Measurements from ENCODE around the gene PLET1. TPM values are rescaled to one million over a fixed set of nuclear protein-coding genes. Genes with fewer than 3 reads are reported as not detected.

The PLET1 gene
- total RNA-seq, 1 experiment from 2014 or later = not detected

GRCh38 chr11:112280268-112281126, 19.8 kb upstream of the PLET1 start:
- ATAC-seq (peak; percentile 87), DNase-seq (ENCODE audit: low read depth, low spot score) (peak; percentile 65)
- Histone ChIP-seq H3K36me3 (ENCODE audit: control insufficient read depth in 1 of 2, insufficient read depth in 2 of 2, low read length in 2 of 2) (no peaks in the 10 kb centered on the region), H3K9me3 (ENCODE audit: control insufficient read depth in 1 of 2, insufficient read depth in 1 of 2, low read depth in 1 of 2, low read length in 2 of 2) (no peaks in the 10 kb centered on the region), H4K20me1 (ENCODE audit: insufficient read depth) (no peaks in the 10 kb centered on the region), H3K4me3 (replicated peaks in 1 of 2; ENCODE audit: low read depth in 1 of 2, low read length in 2 of 2) (no peak overlapping the region), H3K9ac (ENCODE audit: low read length) (no peak overlapping the region), H3K27me3 (ENCODE audit: insufficient read depth, low read length) (no peaks in the 10 kb centered on the region), H3K4me1 (ENCODE audit: control insufficient read depth in 1 of 2, insufficient read depth in 2 of 2, low read length in 2 of 2) (peaks cover 0 to 5% of the 10 kb centered on the region in 2 experiments; a peak in 2 of 4 replicates), H3K79me2 (ENCODE audit: insufficient read depth, low read length) (no peaks in the 10 kb centered on the region), H2AFZ (ENCODE audit: low read depth, low read length, poor library complexity, severe bottlenecking) (peak overlapping the region; percentile 56), H3K27ac (ENCODE audit: low read depth, low read length) (no peak overlapping the region), H3K9me2 (ENCODE audit: insufficient read depth) (no peaks in the 10 kb centered on the region), H3K4me2 (ENCODE audit: low read length) (peak overlapping the region; percentile 56)
- intact Hi-C loops (cut with micrococcal nuclease) = loop anchor here (1.0 to 5.0 kb wide), 4 partner anchors 61 to 348 kb away; partner anchors contain the start of genes SDHD and TIMM8B
- ChIA-PET CTCF (interaction anchor here (0.6 to 6.5 kb wide), 28 partner anchors 8 to 1010 kb away, joined by 3 to 73 read pairs (median 3); partner anchors contain the start of genes PTS, SDHD and TIMM8B), POLR2A (interaction anchor here (1.4 kb wide), 1 partner anchor 1009 kb away, joined by 3 read pairs; no protein-coding TSS in a partner anchor), RAD21 (ENCODE audit: low non-redundant PET in 1 of 2, low total read pairs in 2 of 2, uncharacterized antibody in 2 of 2, unreplicated experiment in 2 of 2) (interaction anchor here (0.7 to 1.9 kb wide), 3 partner anchors 61 to 349 kb away, joined by 3 to 8 read pairs (median 7); no protein-coding TSS in a partner anchor)
- BruUV-seq (replicated peaks) = no TSS peak
- peak; percentile 75 for TF ChIP-seq RAD21 (IDR thresholded peaks at IDR 0.05; ENCODE audit: low read depth)
- TF ChIP-seq CEBPB (IDR thresholded peaks at IDR 0.05; ENCODE audit: low read depth) = no peak
- TF ChIP-seq, protein P1, sequence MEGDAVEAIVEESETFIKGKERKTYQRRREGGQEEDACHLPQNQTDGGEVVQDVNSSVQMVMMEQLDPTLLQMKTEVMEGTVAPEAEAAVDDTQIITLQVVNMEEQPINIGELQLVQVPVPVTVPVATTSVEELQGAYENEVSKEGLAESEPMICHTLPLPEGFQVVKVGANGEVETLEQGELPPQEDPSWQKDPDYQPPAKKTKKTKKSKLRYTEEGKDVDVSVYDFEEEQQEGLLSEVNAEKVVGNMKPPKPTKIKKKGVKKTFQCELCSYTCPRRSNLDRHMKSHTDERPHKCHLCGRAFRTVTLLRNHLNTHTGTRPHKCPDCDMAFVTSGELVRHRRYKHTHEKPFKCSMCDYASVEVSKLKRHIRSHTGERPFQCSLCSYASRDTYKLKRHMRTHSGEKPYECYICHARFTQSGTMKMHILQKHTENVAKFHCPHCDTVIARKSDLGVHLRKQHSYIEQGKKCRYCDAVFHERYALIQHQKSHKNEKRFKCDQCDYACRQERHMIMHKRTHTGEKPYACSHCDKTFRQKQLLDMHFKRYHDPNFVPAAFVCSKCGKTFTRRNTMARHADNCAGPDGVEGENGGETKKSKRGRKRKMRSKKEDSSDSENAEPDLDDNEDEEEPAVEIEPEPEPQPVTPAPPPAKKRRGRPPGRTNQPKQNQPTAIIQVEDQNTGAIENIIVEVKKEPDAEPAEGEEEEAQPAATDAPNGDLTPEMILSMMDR (IDR thresholded peaks at IDR 0.05 in 2 of 3, conservative IDR thresholded peaks at IDR 0.05 in 1 of 3; ENCODE audit: borderline replicate concordance in 1 of 3, insufficient read depth in 1 of 3, low read depth in 2 of 3, low read length in 2 of 3) = peak; percentile 74 to 77 (median 74); a peak in 5 of 6 replicates

GRCh38 chr11:112279901-112280267, 19.2 kb upstream of the PLET1 start:
- peak overlapping the region; percentile 56 for H3K4me2 ChIP-seq (ENCODE audit: low read length)
- H3K79me2 ChIP-seq (ENCODE audit: insufficient read depth, low read length) = no peaks in the 10 kb centered on the region
- no peak for DNase-seq (ENCODE audit: low read depth, low spot score)
- ATAC-seq = peak; percentile 88
- H3K4me1 ChIP-seq (ENCODE audit: control insufficient read depth in 1 of 2, insufficient read depth in 2 of 2, low read length in 2 of 2) = peaks cover 0 to 5% of the 10 kb centered on the region in 2 experiments; a peak in 2 of 4 replicates
- no peak overlapping the region for H2AFZ ChIP-seq (ENCODE audit: low read depth, low read length, poor library complexity, severe bottlenecking)
- CTCF ChIA-PET = interaction anchor here (0.6 to 6.5 kb wide), 26 partner anchors 7 to 1010 kb away, joined by 3 to 73 read pairs (median 3); partner anchors contain the start of genes PTS, SDHD and TIMM8B
- no peaks in the 10 kb centered on the region for H3K36me3 ChIP-seq (ENCODE audit: control insufficient read depth in 1 of 2, insufficient read depth in 2 of 2, low read length in 2 of 2)
- no peak overlapping the region for H3K27ac ChIP-seq (ENCODE audit: low read depth, low read length)
- no peaks in the 10 kb centered on the region for H3K9me3 ChIP-seq (ENCODE audit: control insufficient read depth in 1 of 2, insufficient read depth in 1 of 2, low read depth in 1 of 2, low read length in 2 of 2)
- H3K9me2 ChIP-seq (ENCODE audit: insufficient read depth) = no peaks in the 10 kb centered on the region
- POLR2A ChIA-PET = interaction anchor here (1.4 kb wide), 1 partner anchor 1009 kb away, joined by 3 read pairs; no protein-coding TSS in a partner anchor
- H4K20me1 ChIP-seq (ENCODE audit: insufficient read depth) = no peaks in the 10 kb centered on the region
- H3K9ac ChIP-seq (ENCODE audit: low read length) = no peak overlapping the region
- TF ChIP-seq TCF7L2 (IDR thresholded peaks at IDR 0.05; ENCODE audit: borderline replicate concordance, extremely low read depth, insufficient read depth, insufficient read length) = no peak
- peak; percentile 79 for TF ChIP-seq RAD21 (IDR thresholded peaks at IDR 0.05; ENCODE audit: low read depth)
- TF ChIP-seq, protein P2, sequence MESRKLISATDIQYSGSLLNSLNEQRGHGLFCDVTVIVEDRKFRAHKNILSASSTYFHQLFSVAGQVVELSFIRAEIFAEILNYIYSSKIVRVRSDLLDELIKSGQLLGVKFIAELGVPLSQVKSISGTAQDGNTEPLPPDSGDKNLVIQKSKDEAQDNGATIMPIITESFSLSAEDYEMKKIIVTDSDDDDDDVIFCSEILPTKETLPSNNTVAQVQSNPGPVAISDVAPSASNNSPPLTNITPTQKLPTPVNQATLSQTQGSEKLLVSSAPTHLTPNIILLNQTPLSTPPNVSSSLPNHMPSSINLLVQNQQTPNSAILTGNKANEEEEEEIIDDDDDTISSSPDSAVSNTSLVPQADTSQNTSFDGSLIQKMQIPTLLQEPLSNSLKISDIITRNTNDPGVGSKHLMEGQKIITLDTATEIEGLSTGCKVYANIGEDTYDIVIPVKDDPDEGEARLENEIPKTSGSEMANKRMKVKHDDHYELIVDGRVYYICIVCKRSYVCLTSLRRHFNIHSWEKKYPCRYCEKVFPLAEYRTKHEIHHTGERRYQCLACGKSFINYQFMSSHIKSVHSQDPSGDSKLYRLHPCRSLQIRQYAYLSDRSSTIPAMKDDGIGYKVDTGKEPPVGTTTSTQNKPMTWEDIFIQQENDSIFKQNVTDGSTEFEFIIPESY (IDR thresholded peaks at IDR 0.05; ENCODE audit: extremely low read depth, insufficient replicate concordance, low read length) = no peak
- no peak for TF ChIP-seq CBX3 (IDR thresholded peaks at IDR 0.05; ENCODE audit: low read depth)
- TF ChIP-seq, protein P1 (IDR thresholded peaks at IDR 0.05 in 2 of 3, conservative IDR thresholded peaks at IDR 0.05 in 1 of 3; ENCODE audit: borderline replicate concordance in 1 of 3, insufficient read depth in 1 of 3, low read depth in 2 of 3, low read length in 2 of 3) = peak; percentile 60 to 76 (median 71)
- peak; percentile 75 for TF ChIP-seq EGR1 (IDR thresholded peaks at IDR 0.05; ENCODE audit: low read depth)
- RAD21 ChIA-PET (ENCODE audit: low non-redundant PET in 1 of 2, low total read pairs in 2 of 2, uncharacterized antibody in 2 of 2, unreplicated experiment in 2 of 2) = interaction anchor here in 1 of 2 experiments (1.0 to 1.9 kb wide), 2 partner anchors 60 to 348 kb away, joined by 3 to 7 read pairs; no protein-coding TSS in a partner anchor
- no TSS peak for BruUV-seq (replicated peaks)
- intact Hi-C loops (cut with micrococcal nuclease) = loop anchor here (1.0 to 5.0 kb wide), 4 partner anchors 61 to 348 kb away; partner anchors contain the start of genes SDHD and TIMM8B
- H3K27me3 ChIP-seq (ENCODE audit: insufficient read depth, low read length) = no peaks in the 10 kb centered on the region
- H3K4me3 ChIP-seq (replicated peaks in 1 of 2; ENCODE audit: low read depth in 1 of 2, low read length in 2 of 2) = no peak overlapping the region

Measured in HCT116 (cell line).